ENCODE data around the gene ZNF398.
"Not testable (repeated sequence)": the region's sequence is repeated elsewhere in the genome, so short reads cannot be mapped to it uniquely, and the experiment has no call there.

Gene ZNF398

GRCh38 chr7:149147072-149147751 lies at the start of gene ZNF398:
ZNF398 (plus strand) TSS chr7:149147453; CDS start chr7:149147743, 290 bp downstream.
- no peak for DNase-seq (ENCODE audit: low read depth, low spot score)

- no peak for DNase-seq (ENCODE audit: low read depth, low spot score)
Observed at GRCh38 chr7:149099058-149099457, 48.2 kb upstream of the ZNF398 start.

GRCh38 chr7:149100821-149101220 lies 46.4 kb upstream of the ZNF398 start:
- DNase-seq (ENCODE audit: low read depth, low spot score), result no peak

GRCh38 chr7:149102666-149103065 lies 44.6 kb upstream of the ZNF398 start:
- no peak for DNase-seq (ENCODE audit: low read depth, low spot score)

GRCh38 chr7:149103424-149103823 lies 43.8 kb upstream of the ZNF398 start:
- no peak for DNase-seq (ENCODE audit: low read depth, low spot score)

GRCh38 chr7:149104214-149104613 lies 43.0 kb upstream of the ZNF398 start:
- DNase-seq (ENCODE audit: low read depth, low spot score), result no peak

- DNase-seq (ENCODE audit: low read depth, low spot score), result no peak
Observed at GRCh38 chr7:149104749-149105148, 42.5 kb upstream of the ZNF398 start.

GRCh38 chr7:149109969-149110368 lies 37.3 kb upstream of the ZNF398 start:
- DNase-seq (ENCODE audit: low read depth, low spot score), result no peak

GRCh38 chr7:149125189-149125862 lies 21.9 kb upstream of the ZNF398 start:
- DNase-seq (ENCODE audit: low read depth, low spot score), result no peak

GRCh38 chr7:149125863-149126661 lies 21.2 kb upstream of the ZNF398 start, which contains the start of gene ZNF425:
ZNF425 (minus strand) TSS chr7:149126324; CDS start chr7:149126213, 111 bp downstream.
- no peak for DNase-seq (ENCODE audit: low read depth, low spot score)

GRCh38 chr7:149126662-149127266 lies 20.5 kb upstream of the ZNF398 start:
- no peak for DNase-seq (ENCODE audit: low read depth, low spot score)

- DNase-seq (ENCODE audit: low read depth, low spot score), result no peak
Observed at GRCh38 chr7:149130572-149131198, 16.6 kb upstream of the ZNF398 start.

- no peak for DNase-seq (ENCODE audit: low read depth, low spot score)
Observed at GRCh38 chr7:149133028-149133710, 14.1 kb upstream of the ZNF398 start.

GRCh38 chr7:149136118-149136517 lies 11.1 kb upstream of the ZNF398 start:
- no peak for DNase-seq (ENCODE audit: low read depth, low spot score)

- DNase-seq (ENCODE audit: low read depth, low spot score), result no peak
Observed at GRCh38 chr7:149140831-149141230, 6.4 kb upstream of the ZNF398 start.

GRCh38 chr7:149141893-149142292 lies 5.4 kb upstream of the ZNF398 start:
- no peak for DNase-seq (ENCODE audit: low read depth, low spot score)

GRCh38 chr7:149144436-149144922 lies 2.8 kb upstream of the ZNF398 start:
- DNase-seq (ENCODE audit: low read depth, low spot score), result not testable (repeated sequence)

- DNase-seq (ENCODE audit: low read depth, low spot score), result peak; percentile 98
Observed at GRCh38 chr7:149145031-149145845, 2.0 kb upstream of the ZNF398 start.

- DNase-seq (ENCODE audit: low read depth, low spot score), result no peak
Observed at GRCh38 chr7:149147752-149148653, 750 bp downstream of the ZNF398 start.
